DOHH2 (cell line): Measurements from ENCODE around the gene OR4D11.

Experiments
- CTCF ChIP-seq: fragments of 200-600 bp; sonication (generic); IDR thresholded peaks from one replicate; pipeline ENCODE4 v1.5.1; 2014; ENCODE audit warnings: antibody characterized with exemption, mild to moderate bottlenecking, low read depth, low read length; ENCODE audit not compliant: poor library complexity, severe bottlenecking
- EZH2phosphoT487 ChIP-seq: fragments of 200-600 bp; sonication (generic); IDR thresholded peaks from 2 replicates; pipeline ENCODE4 v1.6.1; 2017; ENCODE audit warnings: borderline replicate concordance, mild to moderate bottlenecking, antibody characterized with exemption, low read length, moderate library complexity, mixed read lengths

- no peak for TF ChIP-seq CTCF
- no peak for TF ChIP-seq EZH2phosphoT487
Observed at GRCh38 chr11:59523541-59523940, 20.2 kb downstream of the OR4D11 start.
